WTC11 (cell line): ENCODE data around the gene PLP2. TPM values are rescaled to one million over a fixed set of nuclear protein-coding genes. Genes with fewer than 3 reads are reported as not detected.
"Not testable (repeated sequence)": the region's sequence is repeated elsewhere in the genome, so short reads cannot be mapped to it uniquely, and the experiment has no call there.

Source experiments
- ATAC-seq: fragments of 200-7000 bp; cut with Tn5 transposase; 2 replicates; pipeline ENCODE4 v1.10.0; 2021; ENCODE audit warnings: mild to moderate bottlenecking, moderate library complexity
- CTCF ChIA-PET: fragments of 300-600 bp; sonication (Branson Sonifier 250); formaldehyde crosslinking; loops from one replicate; lab custom pipeline; 2021; ENCODE audit warnings: antibody characterized with exemption; lab: Charles Lee
- POLR2A ChIA-PET: fragments of 350-600 bp; sonication (Branson Sonifier 250); formaldehyde crosslinking; loops from one replicate; lab custom pipeline; 2021; ENCODE audit warnings: antibody characterized with exemption; lab: Charles Lee
- DNase-seq: peaks from one replicate; pipeline ENCODE4 v3.0.0; 2021; ENCODE audit warnings: low spot score
- H3K27ac Mint-ChIP-seq: 2 replicates; pipeline ENCODE4 v1.8.0; 2021; ENCODE audit warnings: mixed read lengths
- H3K27me3 Mint-ChIP-seq: 2 replicates; pipeline ENCODE4 v1.8.0; 2021; ENCODE audit warnings: low read depth, mild to moderate bottlenecking, moderate library complexity, mixed read lengths
- H3K36me3 Mint-ChIP-seq: 2 replicates; pipeline ENCODE4 v1.8.0; 2021; ENCODE audit warnings: mixed read lengths
- H3K4me1 Mint-ChIP-seq: 2 replicates; pipeline ENCODE4 v1.8.0; 2022; ENCODE audit warnings: mixed read lengths
- H3K4me3 Mint-ChIP-seq: 2 replicates; pipeline ENCODE4 v1.8.0; 2021; ENCODE audit warnings: mild to moderate bottlenecking, moderate library complexity, mixed read lengths
- H3K9me3 Mint-ChIP-seq: 2 replicates; pipeline ENCODE4 v1.8.0; 2021; ENCODE audit warnings: mixed read lengths
- ARID4B ChIP-seq: sonication (generic); formaldehyde crosslinking; IDR thresholded peaks from 2 replicates; pipeline ENCODE4 v1.8.0; 2023; ENCODE audit warnings: missing genetic modification reagents, mild to moderate bottlenecking, borderline replicate concordance
- ATF3 ChIP-seq: sonication (generic); formaldehyde crosslinking; conservative IDR thresholded peaks from 2 replicates; pipeline ENCODE4 v1.8.1; 2022; ENCODE audit warnings: mild to moderate bottlenecking, missing genetic modification reagents
- CDX4 ChIP-seq: fragments of 250-450 bp; sonication (Bioruptor Pico); IDR thresholded peaks from 2 replicates; pipeline ENCODE4 v1.9.0; 2021; ENCODE audit warnings: moderate library complexity, mild to moderate bottlenecking, inconsistent platforms, borderline replicate concordance
- CREB1 ChIP-seq: sonication (generic); formaldehyde crosslinking; IDR thresholded peaks from 2 replicates; pipeline ENCODE4 v1.8.0; 2023; ENCODE audit warnings: mild to moderate bottlenecking, missing genetic modification reagents
- E2F1 ChIP-seq: sonication (generic); formaldehyde crosslinking; IDR thresholded peaks from 2 replicates; pipeline ENCODE4 v1.8.0; 2022; ENCODE audit warnings: mild to moderate bottlenecking, missing genetic modification reagents
- EMX1 ChIP-seq: fragments of 250-450 bp; sonication (Bioruptor Pico); IDR thresholded peaks from 2 replicates; pipeline ENCODE4 v1.8.0; 2021; ENCODE audit warnings: mild to moderate bottlenecking
- ETV6 ChIP-seq: sonication (generic); formaldehyde crosslinking; IDR thresholded peaks from 2 replicates; pipeline ENCODE4 v1.8.1; 2022; ENCODE audit warnings: mild to moderate bottlenecking, missing genetic modification reagents
- FOXK1 ChIP-seq: sonication (generic); formaldehyde crosslinking; IDR thresholded peaks from 2 replicates; pipeline ENCODE4 v1.8.0; 2022; ENCODE audit warnings: mild to moderate bottlenecking, moderate library complexity, missing genetic modification reagents
- FOXP1 ChIP-seq: sonication (generic); formaldehyde crosslinking; IDR thresholded peaks from 2 replicates; pipeline ENCODE4 v1.8.0; 2022; ENCODE audit warnings: missing genetic modification reagents, mild to moderate bottlenecking, moderate library complexity, borderline replicate concordance
- KAT7 ChIP-seq: sonication (generic); formaldehyde crosslinking; IDR thresholded peaks from 2 replicates; pipeline ENCODE4 v1.8.1; 2023; ENCODE audit warnings: missing genetic modification reagents, mild to moderate bottlenecking, borderline replicate concordance
- NFE2L1 ChIP-seq: sonication (generic); formaldehyde crosslinking; IDR thresholded peaks from 2 replicates; pipeline ENCODE4 v1.8.1; 2023; ENCODE audit warnings: missing genetic modification reagents
- NFYB ChIP-seq: sonication (generic); formaldehyde crosslinking; conservative IDR thresholded peaks from 2 replicates; pipeline ENCODE4 v1.8.0; 2022; ENCODE audit warnings: low read depth, missing genetic modification reagents
- NR1H2 ChIP-seq: sonication (generic); formaldehyde crosslinking; IDR thresholded peaks from 2 replicates; pipeline ENCODE4 v1.9.0; 2021; ENCODE audit warnings: mild to moderate bottlenecking, moderate library complexity, missing genetic modification reagents
- OVOL2 ChIP-seq: fragments of 250-450 bp; sonication (Bioruptor Pico); IDR thresholded peaks from 2 replicates; pipeline ENCODE4 v1.9.0; 2021; ENCODE audit warnings: mild to moderate bottlenecking, borderline replicate concordance
- RELA ChIP-seq: sonication (generic); formaldehyde crosslinking; IDR thresholded peaks from 2 replicates; pipeline ENCODE4 v1.8.1; 2022; ENCODE audit warnings: missing genetic modification reagents, mild to moderate bottlenecking, borderline replicate concordance
- TCF7 ChIP-seq: sonication (generic); formaldehyde crosslinking; IDR thresholded peaks from 2 replicates; pipeline ENCODE4 v1.8.0; 2022; ENCODE audit warnings: mild to moderate bottlenecking, low read depth, missing genetic modification reagents, moderate library complexity
- ZMAT4 ChIP-seq: fragments of 250-450 bp; sonication (Bioruptor Pico); IDR thresholded peaks from 2 replicates; pipeline ENCODE4 v1.9.0; 2021; ENCODE audit warnings: mild to moderate bottlenecking
- ZNF121 ChIP-seq: sonication (generic); formaldehyde crosslinking; IDR thresholded peaks from 2 replicates; pipeline ENCODE4 v1.8.0; 2023; ENCODE audit warnings: missing genetic modification reagents
- ZNF138 ChIP-seq: sonication (generic); formaldehyde crosslinking; conservative IDR thresholded peaks from 2 replicates; pipeline ENCODE4 v1.8.1; 2022; ENCODE audit warnings: mild to moderate bottlenecking, moderate library complexity, missing genetic modification reagents
- ZNF219 ChIP-seq: sonication (generic); formaldehyde crosslinking; IDR thresholded peaks from 2 replicates; pipeline ENCODE4 v1.8.0; 2023; ENCODE audit warnings: missing genetic modification reagents, mild to moderate bottlenecking, borderline replicate concordance
- ZNF317 ChIP-seq: sonication (generic); formaldehyde crosslinking; IDR thresholded peaks from 2 replicates; pipeline ENCODE4 v1.8.1; 2023; ENCODE audit warnings: low read depth, mild to moderate bottlenecking, moderate library complexity, missing genetic modification reagents, borderline replicate concordance
- ZNF425 ChIP-seq: fragments of 250-450 bp; sonication (Bioruptor Pico); conservative IDR thresholded peaks from 2 replicates; pipeline ENCODE4 v1.9.0; 2021; ENCODE audit warnings: mild to moderate bottlenecking
- total RNA-seq: library from RNA; stranded (reverse); gene quantifications from 3 replicates; pipeline ENCODE4 v1.2.3, GENCODE V29; 2021

The PLP2 gene
- total RNA-seq, 1 experiment from 2014 or later, result 12.4 TPM

- TF ChIP-seq ATF3, result no peak
- no peak for TF ChIP-seq ZNF138
- TF ChIP-seq NFYB (CRISPR knock-in tag), result no peak
- TF ChIP-seq E2F1 (CRISPR knock-in tag), result no peak
- TF ChIP-seq FOXK1 (CRISPR knock-in tag), result no peak
Observed at GRCh38 chrX:49167740-49168108, 4.0 kb upstream of the PLP2 start (continued).

GRCh38 chrX:49172280-49172780, 632 bp downstream of the PLP2 start:
- Mint-ChIP-seq H3K27ac (no peak overlapping the region), H3K4me1 (peaks cover 24% of the 10 kb centered on the region), H3K9me3 (no peaks in the 10 kb centered on the region), H3K36me3 (peaks cover 11% of the 10 kb centered on the region), H3K27me3 (peaks cover 45% of the 10 kb centered on the region), H3K4me3 (peak overlapping the region; percentile 72)
- CTCF ChIA-PET, result interaction anchor here (0.6 to 1.8 kb wide), 5 partner anchors 9 to 83 kb away, joined by 3 to 6 read pairs (median 3); no protein-coding TSS in a partner anchor
- ATAC-seq, result peak; percentile 38; the same call in 1 of the 2 replicates
- DNase-seq, result no peak
- TF ChIP-seq ATF3 (no peak), TCF7 (CRISPR knock-in tag) (no peak), CDX4 (no peak), NFE2L1 (CRISPR knock-in tag) (no peak), KAT7 (no peak), CREB1 (CRISPR knock-in tag) (no peak)
- TF ChIP-seq, all 79 proteins: peak for 0
- POLR2A ChIA-PET, result interaction anchor here (0.9 to 1.2 kb wide), 2 partner anchors 17 to 28 kb away, joined by 4 read pairs; no protein-coding TSS in a partner anchor

- H3K4me3 Mint-ChIP-seq, CTCF ChIA-PET, H3K27ac Mint-ChIP-seq, ATAC-seq, H3K9me3 Mint-ChIP-seq, POLR2A ChIA-PET, DNase-seq: not testable (repeated sequence)
- Mint-ChIP-seq H3K27me3 (peaks cover 37% of the 10 kb centered on the region), H3K4me1 (peaks cover 18% of the 10 kb centered on the region), H3K36me3 (peaks cover 14% of the 10 kb centered on the region)
Observed at GRCh38 chrX:49173544-49173943, 1.8 kb downstream of the PLP2 start.

- DNase-seq (no peak), ATAC-seq (peak; percentile 31)
- Mint-ChIP-seq H3K9me3 (no peaks in the 10 kb centered on the region), H3K36me3 (peaks cover 22% of the 10 kb centered on the region), H3K4me3 (no peak overlapping the region), H3K4me1 (peaks cover 18% of the 10 kb centered on the region), H3K27ac (no peak overlapping the region), H3K27me3 (peaks cover 31% of the 10 kb centered on the region)
- CTCF ChIA-PET, result no interaction called here
- POLR2A ChIA-PET, result no interaction called here
- TF ChIP-seq ARID4B, result no peak
- no peak for TF ChIP-seq ZMAT4 (CRISPR knock-in tag)
- TF ChIP-seq OVOL2, result no peak
- no peak for TF ChIP-seq RELA
- TF ChIP-seq TCF7 (CRISPR knock-in tag), result no peak
- TF ChIP-seq ETV6 (CRISPR knock-in tag), result no peak
- no peak for TF ChIP-seq ZNF219 (CRISPR knock-in tag)
- TF ChIP-seq ZNF317, result no peak
- no peak for TF ChIP-seq NR1H2 (CRISPR knock-in tag)
- no peak for TF ChIP-seq ZNF425
- no peak for TF ChIP-seq ZNF121 (CRISPR knock-in tag)
- TF ChIP-seq EMX1 (CRISPR knock-in tag), result no peak
- TF ChIP-seq FOXP1 (CRISPR knock-in tag), result no peak
Observed at GRCh38 chrX:49174723-49175122, 3.0 kb downstream of the PLP2 start.
